ENCODE results near the gene C19orf81.

C19orf81 gene

DNA sequence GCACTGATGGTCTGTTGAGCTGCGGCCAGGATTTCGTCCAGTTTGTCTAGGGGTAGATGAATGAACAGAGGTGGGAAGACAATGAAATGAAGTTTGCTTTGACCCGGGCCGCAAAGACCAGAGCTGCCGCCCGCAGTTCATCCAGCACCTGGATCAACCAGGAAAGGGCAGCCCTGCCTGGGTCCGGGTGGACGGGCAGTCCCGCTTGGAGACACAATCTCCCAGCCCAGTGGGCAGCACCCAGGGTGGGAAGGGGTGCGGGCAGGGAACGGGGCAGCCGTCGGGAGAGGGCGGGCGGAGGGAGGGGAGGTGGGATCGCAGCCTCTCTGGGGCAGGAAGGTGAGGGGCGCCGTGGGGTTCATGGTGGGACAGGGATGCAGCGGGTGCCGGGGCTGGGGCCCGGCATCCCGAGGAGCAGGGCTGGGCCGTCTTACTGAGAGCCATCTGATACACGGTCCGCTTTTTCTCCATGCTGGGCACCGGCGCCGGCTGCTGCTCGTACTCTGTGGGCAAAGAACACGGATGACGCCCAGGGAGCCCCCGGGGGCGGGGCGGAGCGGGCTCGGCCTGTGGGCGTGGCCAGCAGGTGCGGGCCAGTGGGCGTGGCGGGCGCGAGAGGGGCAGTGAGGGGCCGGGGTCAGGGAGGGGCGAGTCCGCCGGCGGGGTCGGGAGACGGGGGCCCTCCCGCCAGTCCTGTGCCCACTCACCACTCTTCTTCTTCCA, 37.2 kb downstream of the C19orf81 start:
- DNase-seq: no peak

DNA sequence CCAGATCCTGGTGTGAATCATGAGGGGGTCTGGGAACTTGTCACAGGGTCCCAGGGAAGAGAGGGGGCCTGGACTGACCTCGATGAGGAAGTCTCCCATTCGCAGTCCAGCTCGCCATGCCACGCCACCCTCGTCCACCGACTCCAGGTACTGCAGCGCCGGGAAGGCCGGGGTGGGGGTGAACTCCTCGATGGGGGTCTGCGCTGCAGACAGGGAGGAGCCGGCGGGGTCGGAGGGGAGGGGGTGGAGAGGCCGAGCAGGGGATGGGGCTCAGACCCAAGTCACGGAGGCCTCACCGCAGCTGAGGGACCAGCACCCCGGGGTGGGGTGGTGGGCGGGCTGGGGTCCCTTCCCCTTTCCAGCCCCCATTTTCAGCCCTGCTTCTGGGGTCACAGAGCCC, 39.5 kb downstream of the C19orf81 start:
- DNase-seq: no peak

DNA sequence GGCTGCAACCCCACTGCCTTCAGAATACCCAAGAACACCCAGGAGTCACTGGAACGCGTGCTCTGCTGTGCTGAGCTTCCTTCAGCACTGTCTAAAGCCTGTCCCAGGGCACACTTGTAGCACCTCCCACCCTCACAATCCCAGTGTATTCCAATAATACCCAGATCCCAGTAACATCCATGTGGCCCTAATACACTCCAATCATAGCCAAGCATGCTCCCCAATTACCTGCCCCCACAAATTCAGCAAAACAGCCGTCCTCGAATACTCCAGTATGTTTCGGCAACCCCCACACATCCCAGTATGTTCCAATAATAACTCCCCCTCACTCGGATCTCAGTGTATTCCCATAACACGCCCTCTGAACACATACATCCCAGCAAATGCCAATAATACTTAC, 41.2 kb downstream of the C19orf81 start:
- no peak for DNase-seq

DNA sequence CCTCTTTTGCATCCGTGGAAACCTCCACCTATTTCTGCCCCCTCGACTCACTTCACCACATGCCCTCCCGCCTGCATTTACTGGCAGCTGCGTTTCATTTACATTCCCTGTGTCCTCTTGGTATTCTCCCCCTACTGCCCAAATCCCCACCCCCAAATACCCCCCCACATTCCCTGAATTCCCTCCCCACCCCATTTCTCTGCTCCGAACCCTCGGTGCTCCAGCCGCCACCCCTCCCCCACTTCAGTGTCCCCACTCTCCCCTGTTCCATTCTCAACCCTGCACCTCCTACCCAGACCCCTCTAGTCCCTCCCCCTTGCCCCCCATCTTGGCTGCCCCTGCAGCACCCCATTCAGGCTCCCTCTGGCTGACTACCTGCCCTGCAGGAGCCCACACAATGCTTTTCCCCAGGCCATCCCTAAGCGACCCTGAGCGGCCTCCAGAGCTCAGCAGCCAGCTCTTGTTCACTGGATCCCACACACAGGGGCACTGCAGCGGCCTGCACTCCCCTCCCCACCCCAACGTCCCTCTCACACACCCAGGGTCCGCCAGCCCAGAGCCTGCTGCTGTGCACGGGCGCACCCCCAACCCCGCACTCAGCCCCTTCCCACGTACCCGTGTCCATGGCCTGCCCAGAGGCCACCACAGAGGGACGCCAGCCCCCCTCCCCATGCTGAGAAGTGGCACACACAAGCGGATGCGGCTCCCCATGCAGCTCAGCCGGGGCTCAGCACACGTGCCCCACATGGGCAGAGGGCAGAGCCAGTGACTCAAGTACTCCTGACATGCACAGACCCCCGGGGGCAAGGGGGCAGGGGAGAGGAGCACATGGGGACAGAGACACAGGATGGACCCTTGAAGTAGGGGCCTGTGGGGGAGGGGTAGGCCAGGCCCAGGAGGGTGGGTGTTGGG, 44.1 kb downstream of the C19orf81 start:
- DNase-seq: no peak

DNA sequence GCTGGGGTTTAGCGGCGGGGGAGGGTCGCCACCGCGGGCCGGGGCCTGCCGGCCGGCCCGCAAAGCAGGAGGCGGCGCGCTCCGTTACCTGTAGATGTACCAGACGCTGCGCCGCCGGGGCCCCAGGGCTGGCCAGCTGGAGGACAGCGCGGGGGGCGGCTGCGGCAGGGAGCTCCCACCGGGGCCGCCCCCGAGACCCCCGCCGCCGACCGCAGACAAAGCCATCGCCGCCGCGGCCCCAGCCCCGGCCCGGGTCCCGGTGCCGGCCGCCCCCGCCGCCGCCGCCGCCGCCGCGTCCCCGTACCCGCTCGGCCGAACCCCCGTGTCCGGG, 45.5 kb downstream of the C19orf81 start:
- DNase-seq: no peak

DNA sequence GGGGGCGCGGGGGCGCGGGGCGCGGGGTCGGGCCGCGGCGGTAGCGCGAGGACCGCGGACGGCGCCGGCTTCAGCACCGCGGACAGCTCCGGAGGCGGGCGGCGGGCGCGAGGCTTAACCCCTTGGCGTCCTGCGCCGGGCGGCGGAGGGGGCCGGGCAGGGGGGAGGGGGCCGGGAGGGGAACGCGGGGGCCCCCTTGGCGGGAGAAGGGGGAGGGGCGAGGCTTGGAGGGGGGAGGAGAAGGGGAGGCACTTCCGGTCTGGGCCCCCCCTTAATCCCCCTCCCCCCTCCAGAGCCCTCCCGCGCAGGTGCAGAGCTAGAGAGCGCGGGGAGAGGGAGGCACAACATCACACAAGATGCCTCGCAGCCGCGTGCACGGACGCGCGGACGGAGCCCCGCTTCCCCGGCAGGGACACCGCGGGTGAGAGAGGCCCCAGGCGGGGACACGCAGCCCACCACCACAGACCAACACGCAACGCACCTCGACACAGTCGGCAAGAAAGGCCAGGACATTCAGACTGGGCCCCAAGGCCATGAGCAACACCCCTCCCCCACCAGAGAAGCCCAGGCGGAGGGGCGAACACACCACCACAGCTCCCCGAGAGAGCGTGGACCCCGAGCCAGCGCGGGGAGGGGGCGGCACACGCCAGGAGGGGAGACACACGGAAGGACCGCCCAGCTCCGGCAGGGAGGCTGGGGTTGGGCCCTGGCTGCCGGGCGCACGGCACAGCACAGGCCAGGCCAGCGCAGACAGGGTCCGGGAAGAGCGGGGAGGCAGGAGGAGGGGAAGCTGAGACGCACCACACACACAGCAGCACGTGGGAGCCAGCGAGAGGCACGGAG, 46.2 kb downstream of the C19orf81 start:
- no peak for DNase-seq

DNA sequence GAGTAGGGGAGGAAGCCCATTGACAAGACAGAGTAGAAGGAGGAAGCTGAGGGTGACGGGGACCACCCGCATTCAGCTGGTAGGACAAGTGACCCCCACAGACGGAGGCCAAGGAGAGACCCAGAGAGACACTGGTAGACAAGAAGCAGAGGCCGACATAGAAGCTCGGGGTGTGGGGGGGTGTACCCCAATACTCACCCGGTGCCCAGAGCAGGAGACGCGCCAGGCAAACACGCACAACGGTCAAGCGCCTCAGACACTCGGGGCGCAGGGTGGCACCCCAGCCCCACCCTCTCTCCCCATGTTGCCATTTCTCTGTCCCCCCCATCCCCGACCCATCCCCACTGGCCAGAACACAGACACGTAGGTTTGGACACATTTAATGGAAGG, 46.8 kb downstream of the C19orf81 start:
- no peak for DNase-seq

DNA sequence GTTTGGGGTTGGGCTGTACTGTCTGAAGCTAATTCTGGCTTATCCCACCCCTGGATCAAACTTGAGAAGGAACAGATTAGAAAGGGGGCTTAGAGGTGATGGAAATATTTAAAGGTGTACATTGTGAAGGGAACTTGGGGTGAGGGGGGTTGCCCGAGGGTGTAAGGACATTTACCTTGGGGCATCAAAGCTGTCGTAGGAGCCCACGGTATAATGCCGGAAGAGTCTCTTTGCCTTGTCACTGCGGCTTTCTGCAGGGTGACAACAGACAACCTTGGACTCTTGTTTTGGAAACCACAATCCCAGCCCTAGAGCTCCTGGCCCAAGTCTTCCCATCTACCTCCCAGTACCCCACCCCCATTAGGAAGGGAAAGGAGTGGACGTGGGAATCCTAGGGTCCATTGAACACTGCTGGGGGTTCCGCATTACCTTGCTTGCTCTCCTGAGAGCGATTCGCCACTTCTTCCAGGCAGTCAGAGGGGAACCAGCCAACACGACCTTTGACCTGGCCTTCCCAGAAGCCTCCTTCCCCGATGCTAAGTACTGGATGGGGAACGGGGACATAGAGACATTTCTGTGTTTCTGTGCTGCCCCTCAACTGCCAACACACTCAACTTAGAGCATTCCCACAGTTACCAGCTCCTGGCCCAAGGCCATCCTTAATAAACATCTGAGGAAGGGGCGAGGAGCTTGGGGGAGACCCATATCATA, 48.3 kb downstream of the C19orf81 start:
- DNase-seq: no peak

DNA sequence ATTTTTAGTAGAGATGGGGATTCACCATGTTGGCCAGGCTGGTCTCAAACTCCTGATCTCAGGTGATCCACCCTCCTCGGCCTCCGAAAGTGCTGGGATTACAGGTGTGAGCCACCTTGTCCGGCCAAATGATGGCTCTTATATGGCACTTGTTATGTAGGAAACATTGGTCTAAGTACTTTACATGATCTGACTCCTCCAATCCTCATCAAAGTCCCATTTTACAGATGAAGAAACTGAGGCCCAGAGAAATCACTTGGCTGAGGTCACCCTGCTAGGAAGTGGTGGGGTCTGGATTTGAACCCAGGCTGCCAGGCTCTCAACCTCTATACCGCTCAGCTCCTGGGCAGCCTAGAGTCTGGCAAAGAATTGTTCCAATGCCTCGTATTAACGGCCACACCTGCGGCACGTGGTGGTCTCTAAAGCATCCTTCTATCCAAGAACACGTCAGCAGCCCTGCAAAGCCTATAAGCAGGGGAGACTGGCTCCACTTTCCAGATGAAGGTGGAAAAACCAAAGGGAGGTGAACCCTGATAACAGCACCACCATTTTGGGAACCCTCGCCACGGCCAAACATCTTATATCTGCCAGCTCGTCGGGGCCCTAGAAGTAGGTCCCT, 52.2 kb downstream of the C19orf81 start:
- DNase-seq: no peak

DNA sequence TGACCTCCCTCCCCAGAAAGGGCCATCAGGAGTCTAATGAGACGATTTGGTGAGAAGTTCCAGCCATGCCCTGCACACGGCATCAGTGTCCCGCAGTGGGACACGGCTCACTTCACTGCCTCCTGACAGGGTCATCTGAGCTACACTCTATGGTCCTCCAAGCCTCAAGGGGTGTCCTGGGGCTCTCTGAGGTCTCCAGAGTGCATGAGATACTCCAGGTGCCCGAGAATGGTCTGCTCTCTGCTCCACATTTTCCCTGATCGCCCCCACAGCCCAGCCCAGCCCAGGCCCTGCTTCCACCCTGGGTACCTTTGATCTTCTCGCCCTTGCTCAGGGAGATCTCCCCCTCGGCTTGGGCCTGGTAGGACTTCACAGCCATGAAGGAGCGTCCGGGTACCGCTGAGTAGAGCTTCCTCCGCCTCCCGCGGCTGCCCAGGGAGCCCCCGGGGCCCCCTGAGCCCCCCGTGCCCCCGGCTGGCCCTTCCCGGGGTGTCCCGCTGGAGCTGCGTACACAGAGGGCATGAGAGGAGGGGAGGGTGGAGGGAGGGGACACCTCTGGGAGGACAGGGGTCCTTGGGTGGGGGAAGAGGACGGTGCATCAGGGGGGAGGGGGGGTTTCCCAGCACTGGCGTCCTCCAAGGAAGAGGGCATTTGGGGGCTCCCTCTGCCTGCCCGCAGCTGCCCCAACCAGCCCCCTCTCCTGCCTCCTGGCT, 53.1 kb downstream of the C19orf81 start:
- DNase-seq: no peak

DNA sequence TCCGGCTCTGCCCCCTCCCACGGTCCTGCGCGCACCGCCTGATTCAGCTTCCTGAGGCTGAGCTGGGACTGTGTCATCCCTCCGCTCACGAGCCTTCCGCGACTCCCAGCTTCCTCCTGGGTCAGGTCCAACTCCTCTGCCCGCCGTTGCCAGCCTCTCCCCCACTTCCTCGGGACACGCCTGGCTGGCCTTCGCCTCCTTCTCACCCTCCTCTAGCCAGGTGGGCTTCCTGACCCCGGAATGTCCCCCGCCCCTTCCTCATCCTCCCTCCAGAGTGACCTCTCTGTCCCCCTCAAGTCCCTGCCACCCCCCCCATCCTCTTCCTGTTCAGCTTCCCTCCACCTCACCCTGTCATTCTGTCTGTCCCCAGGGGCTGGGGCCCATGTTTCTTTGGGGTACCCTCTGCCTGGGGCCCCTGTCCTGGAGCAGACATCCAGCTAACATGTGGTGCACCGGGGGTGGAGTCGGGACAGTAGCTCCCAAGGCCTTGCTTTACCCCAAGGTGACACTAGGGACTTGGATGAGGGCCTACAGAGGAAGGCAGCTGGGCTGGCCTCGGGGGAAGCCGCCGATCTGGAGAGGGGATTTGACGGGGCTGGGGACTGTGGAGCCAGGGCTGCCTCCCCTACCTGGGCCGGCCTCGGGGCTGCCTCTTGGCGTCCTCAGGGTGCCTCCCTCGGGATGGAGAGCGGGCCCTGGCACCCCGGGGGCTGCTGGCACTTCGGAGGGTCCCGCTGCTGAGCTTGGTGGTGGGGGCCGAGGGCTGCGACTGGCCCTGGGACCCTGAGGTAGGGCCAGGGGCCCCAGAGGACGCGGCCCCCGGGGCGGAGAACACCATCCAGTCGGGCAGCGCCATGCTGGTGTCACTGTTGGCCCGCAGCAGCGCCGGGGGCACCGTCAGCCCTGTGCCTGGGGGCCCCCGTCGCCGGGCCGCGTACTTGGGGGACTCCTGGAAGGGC, 53.9 kb downstream of the C19orf81 start:
- peak; percentile 20 to 44 for DNase-seq

DNA sequence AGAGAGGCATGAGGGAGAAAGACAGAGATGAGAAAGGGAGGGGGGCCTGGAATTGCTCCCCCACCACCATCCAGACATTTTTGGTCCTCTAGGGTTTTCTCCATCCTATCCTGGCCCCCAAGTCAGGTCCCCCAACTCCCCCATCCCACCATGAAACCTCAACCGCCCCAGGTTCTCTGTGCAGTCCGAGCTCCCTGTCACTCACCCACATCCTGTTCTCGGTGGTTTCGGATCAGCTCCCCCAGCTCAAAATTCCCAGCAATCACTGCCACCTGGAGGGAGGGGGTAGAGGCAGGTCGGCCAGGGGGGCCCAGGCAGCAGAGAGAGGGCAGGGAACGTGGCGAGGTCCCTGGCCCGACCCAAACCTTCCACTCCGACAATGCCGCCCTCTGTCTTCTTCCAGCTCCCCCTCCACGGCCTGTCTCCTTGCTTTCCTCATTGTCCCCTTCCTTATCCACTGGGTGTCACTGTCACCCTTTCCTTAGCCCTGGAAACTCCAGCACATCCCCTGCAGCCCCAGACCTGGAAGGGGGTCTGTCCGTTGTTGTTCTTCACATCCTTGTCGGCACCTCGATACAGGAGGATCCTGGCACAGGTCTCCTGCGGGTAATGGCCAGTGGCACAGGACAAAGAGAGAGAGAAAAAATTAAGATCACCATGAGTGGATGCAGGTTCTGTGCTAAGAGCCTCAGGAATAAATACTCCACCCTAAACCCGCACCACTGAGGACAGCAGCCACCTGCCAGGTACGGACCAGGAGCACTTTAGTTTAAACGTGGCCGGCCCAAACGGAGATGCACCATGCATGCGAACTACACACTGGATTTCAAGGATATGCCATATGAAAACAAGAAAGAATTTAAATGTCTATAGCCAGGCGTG, 54.9 kb downstream of the C19orf81 start:
- no peak for DNase-seq

DNA sequence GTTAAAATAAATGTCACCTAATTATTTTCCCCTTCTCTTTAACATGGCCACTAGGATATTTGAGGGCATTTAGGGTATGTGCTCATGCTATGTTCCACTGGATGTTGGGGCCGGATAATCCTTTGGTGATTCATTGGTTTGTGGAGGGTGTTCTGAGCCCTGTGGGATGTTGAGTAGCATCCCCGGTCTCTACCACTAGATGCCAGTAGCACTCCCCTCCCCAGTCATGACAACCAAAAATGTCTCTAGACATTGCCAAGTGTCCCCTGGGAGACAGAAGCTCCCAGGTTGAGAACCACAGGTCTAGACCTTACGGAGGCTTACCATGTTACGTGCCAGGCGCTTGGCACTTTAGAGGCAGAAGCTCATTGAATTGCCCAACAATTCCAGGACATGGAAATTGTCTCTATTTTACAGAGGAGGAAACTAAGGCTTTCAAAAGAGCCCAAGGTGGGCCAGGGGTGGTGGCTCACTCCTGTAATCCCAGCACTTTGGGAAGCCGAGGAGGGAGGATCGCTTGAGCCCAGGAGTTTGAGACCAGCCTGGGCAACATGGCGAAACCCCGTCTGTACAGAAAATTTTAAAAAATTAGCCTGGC, 56.3 kb downstream of the C19orf81 start:
- DNase-seq: peak; percentile 42 to 58

DNA sequence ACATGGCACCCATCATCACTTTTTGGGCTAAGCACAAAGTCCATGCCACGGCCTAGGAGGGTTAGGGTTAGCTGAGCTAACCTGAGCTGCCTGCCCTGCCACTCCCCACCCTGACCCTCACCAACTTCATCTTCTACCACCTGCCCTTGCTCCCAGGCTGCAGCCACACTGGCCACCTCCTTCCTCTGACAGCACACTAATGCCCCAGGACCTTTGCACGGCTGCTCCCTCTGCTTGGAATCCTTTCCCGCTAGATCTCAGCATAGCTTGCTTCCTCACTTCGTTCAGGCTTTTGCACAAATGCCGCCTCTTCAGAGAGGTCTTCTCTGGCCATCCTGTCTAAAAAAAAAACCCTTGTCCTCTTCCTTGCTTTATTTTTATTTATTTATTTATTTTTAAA, 57.1 kb downstream of the C19orf81 start:
- no peak for DNase-seq

DNA sequence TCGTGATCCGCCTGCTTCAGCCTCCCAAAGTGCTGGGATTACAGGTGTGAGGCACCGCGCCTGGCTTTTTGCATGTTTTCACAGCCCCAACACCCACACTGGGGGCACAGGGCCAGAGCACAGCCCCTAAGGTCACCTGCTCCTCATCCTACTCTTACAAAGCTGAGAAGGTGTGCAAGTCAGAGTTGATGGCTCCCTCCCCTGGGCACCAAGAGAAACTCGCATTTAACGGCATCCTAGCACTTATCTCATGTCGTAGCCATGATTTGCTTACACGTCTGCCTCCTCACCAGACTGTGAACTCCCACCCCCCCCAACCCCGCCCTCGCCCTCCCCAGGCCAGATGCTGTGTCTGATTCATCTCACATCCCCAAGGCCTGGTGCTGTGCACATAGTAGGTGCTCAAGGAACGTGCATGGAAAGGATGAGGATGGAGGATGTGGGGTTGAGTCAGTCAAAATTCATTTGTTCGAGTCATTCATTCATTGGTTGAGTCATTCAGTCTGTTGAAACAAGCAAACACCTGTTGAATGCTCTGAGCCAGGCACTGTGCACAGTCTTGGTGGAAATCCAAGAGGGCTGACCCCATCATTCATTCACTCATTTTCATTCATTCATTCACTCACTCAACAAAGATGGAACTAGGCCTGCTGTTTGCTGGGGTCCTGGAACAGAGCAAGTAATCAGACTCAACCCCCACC, 59.1 kb downstream of the C19orf81 start:
- DNase-seq: no peak

Measured in inflammatory macrophage treated with lipopolysaccharide for 1 hour (primary cell).